Anterior cingulate cortex (tissue), 58 donors: Measurements from ENCODE around the gene ARMC2.

Experiments used
- DNase-seq, 58 donors: peaks; one replicate each; lab custom pipeline; 2025; lab: John Stamatoyannopoulos, UW

ARMC2 gene

GRCh38 chr6:108947114-108947854, 99.1 kb downstream of the ARMC2 start:
- DNase-seq = peak in 1 of 58 donors; percentile 13

GRCh38 chr6:108948181-108948661, 100.0 kb downstream of the ARMC2 start:
- peak in 40 of 58 donors; percentile 2 to 69 (median 28) for DNase-seq

DNA sequence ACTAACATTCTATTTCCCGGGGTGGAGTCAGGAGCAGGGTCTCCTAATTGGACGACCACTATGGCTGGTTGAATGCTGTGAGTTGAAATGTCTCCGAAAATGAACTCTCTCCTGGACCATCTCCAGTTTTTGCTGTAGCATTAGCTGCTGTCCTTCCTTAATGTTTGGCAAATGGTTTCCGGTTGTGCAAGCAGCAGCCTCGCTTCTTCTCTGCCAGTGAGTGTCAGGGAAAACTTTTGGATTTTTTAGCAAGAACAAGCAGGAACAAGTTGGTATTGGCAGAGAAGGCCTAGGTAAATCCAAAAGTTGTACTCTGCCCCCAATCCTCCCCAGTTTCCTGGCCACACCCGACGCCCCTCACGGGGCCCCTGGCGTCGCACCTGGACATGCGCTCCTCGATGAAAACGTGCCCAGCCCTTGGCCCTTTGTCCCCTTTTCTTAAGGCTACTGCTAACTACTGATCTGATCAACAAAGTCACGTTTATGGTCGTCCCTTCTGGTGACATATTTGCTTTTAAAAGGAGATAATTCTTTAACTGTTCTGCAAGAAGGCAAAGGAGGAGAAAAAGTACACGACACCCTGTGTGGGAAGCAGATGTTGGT, 103.2 kb downstream of the ARMC2 start:
- no peak for DNase-seq

DNA sequence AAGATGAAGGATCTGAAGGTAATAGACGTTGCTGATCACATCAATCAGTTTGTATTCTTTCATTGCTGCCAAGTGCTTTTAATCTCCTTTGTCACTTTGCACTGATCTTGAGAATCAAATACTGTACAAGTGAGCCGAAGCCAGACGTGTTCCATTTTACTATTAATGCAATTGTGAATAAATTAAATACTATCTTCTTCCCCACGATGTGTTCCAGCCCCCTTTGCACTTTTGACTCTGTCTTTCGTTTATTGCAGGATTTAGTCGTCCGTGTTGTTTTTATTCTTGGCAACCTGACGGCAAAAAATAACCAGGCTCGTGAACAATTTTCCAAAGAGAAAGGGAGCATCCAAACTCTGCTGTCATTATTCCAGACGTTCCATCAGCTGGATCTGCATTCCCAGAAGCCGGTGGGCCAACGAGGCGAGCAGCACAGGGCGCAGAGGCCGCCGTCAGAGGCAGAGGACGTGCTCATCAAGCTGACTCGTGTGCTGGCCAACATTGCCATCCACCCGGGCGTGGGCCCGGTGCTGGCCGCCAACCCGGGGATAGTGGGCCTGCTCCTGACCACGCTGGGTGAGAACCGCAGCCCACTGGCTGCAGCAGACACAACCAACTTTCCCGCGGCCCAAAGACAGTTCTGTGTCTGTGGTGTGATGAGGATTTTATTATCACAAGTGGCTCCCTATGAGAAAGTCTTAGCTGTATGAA, 104.7 kb downstream of the ARMC2 start:
- no peak for DNase-seq

DNA sequence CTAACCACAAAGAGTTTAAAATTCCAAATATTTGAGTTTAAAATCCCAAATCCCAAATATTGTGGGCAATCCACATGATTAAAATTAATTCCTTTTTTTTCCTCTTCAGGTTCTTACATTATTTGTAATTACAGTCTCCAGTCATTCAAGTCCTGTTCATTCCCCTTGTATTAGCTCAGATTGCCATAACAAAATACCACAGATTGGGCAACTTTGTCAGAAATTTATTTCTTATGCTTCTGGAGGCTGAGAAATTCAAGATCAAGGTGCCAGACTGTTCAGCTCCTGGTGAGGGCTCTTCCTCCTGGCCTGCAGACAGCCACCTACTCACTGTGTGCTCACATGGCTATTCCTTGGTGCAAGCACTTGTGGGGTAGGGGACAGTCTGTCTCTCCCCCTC, 105.5 kb downstream of the ARMC2 start:
- no peak for DNase-seq

DNA sequence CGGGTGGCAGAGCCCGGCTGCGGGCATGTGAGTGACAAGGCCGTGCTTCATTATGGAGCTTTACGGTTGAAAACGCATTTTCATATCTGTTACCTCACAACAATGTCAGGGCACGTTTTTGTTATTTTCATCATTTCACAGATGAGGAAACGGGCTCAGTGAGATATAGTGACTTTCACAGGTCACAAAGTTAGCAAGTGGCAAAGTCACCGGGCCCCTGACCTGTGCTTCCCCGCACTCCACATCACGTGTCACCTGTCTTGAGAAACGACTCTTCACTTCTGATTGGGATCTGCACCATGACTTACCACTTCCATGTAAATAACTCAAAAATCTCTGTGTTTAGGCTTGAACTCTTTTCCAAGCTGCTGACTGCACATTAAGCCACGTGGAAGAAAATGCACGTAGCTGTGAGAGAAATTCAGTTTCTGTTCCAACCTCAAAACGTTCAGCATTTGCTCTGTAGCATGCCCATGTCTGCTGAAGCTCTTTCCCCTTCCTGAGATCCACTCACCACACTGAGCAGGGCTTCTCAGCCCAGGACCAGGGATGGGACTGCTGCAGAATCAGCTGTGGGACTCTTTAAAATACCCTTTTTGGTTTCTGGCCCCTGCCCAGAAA, 107.2 kb downstream of the ARMC2 start:
- no peak for DNase-seq

GRCh38 chr6:108957221-108957620, 109.0 kb downstream of the ARMC2 start:
- DNase-seq = no peak

DNA sequence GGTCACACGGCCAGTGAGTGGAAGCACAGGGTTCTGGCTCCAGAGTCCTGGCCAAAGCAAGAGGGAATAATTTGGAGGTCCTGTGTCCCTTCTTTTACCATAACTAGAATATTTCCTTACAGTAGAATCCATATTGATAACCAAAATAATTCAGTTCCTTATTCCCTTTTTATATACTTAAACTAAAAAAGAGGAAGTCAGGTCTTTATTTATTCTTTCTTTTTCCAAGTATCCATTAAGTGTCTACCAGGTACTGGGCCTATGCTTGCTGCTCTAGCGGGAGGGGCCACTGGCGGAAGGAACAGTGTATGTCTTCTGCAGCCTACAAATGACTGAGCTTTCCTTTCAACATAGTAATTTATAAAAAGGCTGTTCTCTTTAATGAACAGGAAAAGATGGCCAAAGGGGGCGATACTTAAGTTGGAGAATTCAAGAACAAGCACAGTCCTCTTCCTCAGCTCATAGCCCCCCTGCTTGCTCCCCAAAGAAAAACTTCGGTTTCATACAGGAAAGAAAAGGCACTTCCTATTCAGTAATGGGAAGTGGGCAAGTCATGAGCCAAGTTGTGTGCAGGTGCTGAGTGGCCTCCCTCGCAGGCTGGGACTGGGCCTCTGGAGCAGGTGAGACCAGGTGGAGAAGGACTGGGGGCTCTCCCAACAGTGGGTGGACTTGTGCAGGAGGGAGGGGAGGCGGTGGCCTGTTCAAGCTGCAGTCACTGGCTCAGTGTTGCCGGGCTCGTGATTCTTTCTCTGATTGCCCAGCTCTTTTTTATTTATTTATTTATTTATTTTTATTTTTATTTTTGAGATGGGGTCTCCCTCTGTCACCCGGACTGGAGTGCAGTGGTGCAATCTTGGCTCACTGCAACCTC, 110.9 kb downstream of the ARMC2 start:
- no peak for DNase-seq

- no peak for DNase-seq
These were observed 111.9 kb downstream of the ARMC2 start for GRCh38 chr6:108959972-108960582.

- no peak for DNase-seq
These were observed 112.4 kb downstream of the ARMC2 start for GRCh38 chr6:108960601-108961000.

GRCh38 chr6:108961077-108961476, 112.9 kb downstream of the ARMC2 start:
- DNase-seq = no peak

- DNase-seq = no peak
These were observed 113.8 kb downstream of the ARMC2 start for GRCh38 chr6:108961985-108962384.

DNA sequence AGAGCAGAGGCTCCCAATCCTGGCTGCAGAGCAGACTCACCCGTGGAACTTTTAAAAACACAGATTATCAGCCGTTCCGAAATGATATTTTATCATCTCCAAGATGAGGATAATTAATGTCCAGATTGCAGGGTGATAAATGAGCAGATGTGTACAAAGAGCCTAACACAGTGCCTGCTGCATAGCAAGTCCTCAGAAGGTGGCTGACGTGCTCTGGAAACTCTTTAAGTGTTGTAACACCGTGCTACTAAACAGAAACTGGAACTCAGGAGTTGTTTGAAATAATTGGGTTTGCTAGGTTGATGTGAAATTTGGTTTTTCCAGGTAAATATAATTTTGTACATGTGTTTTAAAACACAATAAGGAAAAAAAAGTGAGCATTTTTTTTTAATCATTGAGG, 118.0 kb downstream of the ARMC2 start:
- DNase-seq = no peak

- no peak for DNase-seq
These were observed 118.9 kb downstream of the ARMC2 start for GRCh38 chr6:108966855-108967755.

GRCh38 chr6:108968325-108969316, 120.4 kb downstream of the ARMC2 start:
- no peak for DNase-seq

GRCh38 chr6:108969776-108970175, 121.6 kb downstream of the ARMC2 start:
- no peak for DNase-seq

DNA sequence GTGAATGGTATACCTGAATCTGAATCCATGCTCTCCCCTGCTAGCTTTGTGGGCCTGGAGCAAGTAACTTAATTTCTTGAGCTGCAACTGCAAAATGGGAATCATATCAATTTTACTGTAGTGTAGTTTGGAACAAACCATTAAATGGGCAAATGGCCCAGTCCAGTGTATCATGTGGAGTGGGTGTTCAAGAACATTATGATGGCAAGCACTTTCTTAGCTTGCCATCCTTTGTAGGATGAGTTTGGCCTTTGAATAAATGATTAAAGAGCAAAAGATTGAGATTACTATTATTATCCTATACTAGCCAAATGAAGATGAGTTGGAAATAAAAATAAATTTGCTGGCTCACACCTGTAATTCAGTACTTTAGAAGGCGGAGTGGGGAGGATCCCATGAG, 126.0 kb downstream of the ARMC2 start:
- no peak for DNase-seq
